ENCODE results near the gene CCNG2.

Gene CCNG2

GRCh38 chr4:77147079-77147782, 9.8 kb upstream of the CCNG2 start:
- TF ChIP-seq CTCF (conservative IDR thresholded peaks at IDR 0.05; ENCODE audit: low read depth, low read length) = no peak
- no peak overlapping the region for H3K4me3 ChIP-seq (ENCODE audit: low read depth, low read length)

GRCh38 chr4:77148078-77148477, 8.9 kb upstream of the CCNG2 start:
- TF ChIP-seq CTCF (conservative IDR thresholded peaks at IDR 0.05; ENCODE audit: low read depth, low read length) = no peak
- no peak for DNase-seq (ENCODE audit: low read depth)
- no peak overlapping the region for H3K4me3 ChIP-seq (ENCODE audit: low read depth, low read length)

More at GRCh38 chr4:77147079-77147782, 9.8 kb upstream of the CCNG2 start:
- no peak for DNase-seq (ENCODE audit: low read depth)

- H3K4me3 ChIP-seq (ENCODE audit: low read depth, low read length) = no peak overlapping the region
- no peak for DNase-seq (ENCODE audit: low read depth)
- no peak for TF ChIP-seq CTCF (conservative IDR thresholded peaks at IDR 0.05; ENCODE audit: low read depth, low read length)
Observed at GRCh38 chr4:77149789-77150188, 7.2 kb upstream of the CCNG2 start.

GRCh38 chr4:77151241-77151640, 5.8 kb upstream of the CCNG2 start:
- no peak overlapping the region for H3K4me3 ChIP-seq (ENCODE audit: low read depth, low read length)
- DNase-seq (ENCODE audit: low read depth) = no peak
- no peak for TF ChIP-seq CTCF (conservative IDR thresholded peaks at IDR 0.05; ENCODE audit: low read depth, low read length)

GRCh38 chr4:77152421-77152820, 4.6 kb upstream of the CCNG2 start:
- DNase-seq (ENCODE audit: low read depth) = peak; percentile 56
- no peak for TF ChIP-seq CTCF (conservative IDR thresholded peaks at IDR 0.05; ENCODE audit: low read depth, low read length)
- H3K4me3 ChIP-seq (ENCODE audit: low read depth, low read length) = no peak overlapping the region

GRCh38 chr4:77153006-77153405, 4.0 kb upstream of the CCNG2 start:
- no peak for TF ChIP-seq CTCF (conservative IDR thresholded peaks at IDR 0.05; ENCODE audit: low read depth, low read length)
- H3K4me3 ChIP-seq (ENCODE audit: low read depth, low read length) = no peak overlapping the region
- no peak for DNase-seq (ENCODE audit: low read depth)

- H3K4me3 ChIP-seq (ENCODE audit: low read depth, low read length) = no peak overlapping the region
- TF ChIP-seq CTCF (conservative IDR thresholded peaks at IDR 0.05; ENCODE audit: low read depth, low read length) = no peak
Observed at GRCh38 chr4:77154065-77154464, 2.9 kb upstream of the CCNG2 start.

More at GRCh38 chr4:77154065-77154464, 2.9 kb upstream of the CCNG2 start:
- DNase-seq (ENCODE audit: low read depth) = no peak
